Chondrocyte (in vitro differentiated cells): ENCODE data around the gene ANK2. TPM values are rescaled to one million over a fixed set of nuclear protein-coding genes. Genes with fewer than 3 reads are reported as not detected.

Source experiments
- DNase-seq: peaks from one replicate; pipeline ENCODE4 v3.0.0; 2021; ENCODE audit warnings: mixed read lengths, low spot score
- H3K27ac Mint-ChIP-seq: one replicate; pipeline ENCODE4 v1.8.0; 2021; ENCODE audit warnings: mild to moderate bottlenecking, moderate library complexity, mixed read lengths; ENCODE audit not compliant: unreplicated experiment
- H3K27me3 Mint-ChIP-seq: 2 replicates; pipeline ENCODE4 v1.8.0; 2021; ENCODE audit warnings: low read depth, mixed read lengths
- H3K36me3 Mint-ChIP-seq: 2 replicates; pipeline ENCODE4 v1.8.0; 2021; ENCODE audit warnings: low read depth, mixed read lengths
- H3K4me1 Mint-ChIP-seq: 2 replicates; pipeline ENCODE4 v1.8.0; 2021; ENCODE audit warnings: low read depth, mild to moderate bottlenecking, mixed read lengths
- H3K4me3 Mint-ChIP-seq: one replicate; pipeline ENCODE4 v1.8.0; 2021; ENCODE audit warnings: mild to moderate bottlenecking, moderate library complexity, mixed read lengths; ENCODE audit not compliant: unreplicated experiment
- H3K9me3 Mint-ChIP-seq: 2 replicates; pipeline ENCODE4 v1.8.0; 2021; ENCODE audit warnings: low read depth, mixed read lengths
- total RNA-seq: library from RNA; stranded (reverse); gene quantifications from 3 replicates; pipeline ENCODE4 v1.2.1, GENCODE V29; 2021
- TF ChIP-seq, protein P1 (sequence below): fragments of 200-600 bp; sonication (generic); IDR thresholded peaks from 2 replicates; pipeline ENCODE4 v1.5.0; 2021; ENCODE audit warnings: antibody characterized with exemption, mild to moderate bottlenecking, moderate library complexity

The ANK2 gene
- total RNA-seq, 1 donor from 2014 or later = 71.2 TPM

DNA sequence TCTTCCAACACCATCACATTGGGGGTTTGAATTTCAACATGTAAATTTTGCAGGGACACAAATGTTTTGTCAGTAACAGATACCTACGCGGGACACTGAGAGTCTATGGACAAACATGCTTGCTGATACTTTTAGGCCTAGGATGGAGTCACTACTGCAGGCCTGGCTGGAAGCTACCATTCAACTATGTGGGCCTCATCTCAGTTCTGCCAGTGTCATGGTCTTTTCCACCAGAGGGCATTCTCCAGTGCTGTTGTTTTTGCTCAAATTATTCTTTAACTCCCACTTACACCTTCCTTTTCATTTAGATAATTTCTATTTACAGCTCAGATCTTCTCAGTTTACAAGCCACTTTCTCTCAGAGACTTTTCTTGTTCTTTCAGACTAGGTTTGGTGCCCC, 7.0 kb upstream of the ANK2 start:
- TF ChIP-seq, protein P1, sequence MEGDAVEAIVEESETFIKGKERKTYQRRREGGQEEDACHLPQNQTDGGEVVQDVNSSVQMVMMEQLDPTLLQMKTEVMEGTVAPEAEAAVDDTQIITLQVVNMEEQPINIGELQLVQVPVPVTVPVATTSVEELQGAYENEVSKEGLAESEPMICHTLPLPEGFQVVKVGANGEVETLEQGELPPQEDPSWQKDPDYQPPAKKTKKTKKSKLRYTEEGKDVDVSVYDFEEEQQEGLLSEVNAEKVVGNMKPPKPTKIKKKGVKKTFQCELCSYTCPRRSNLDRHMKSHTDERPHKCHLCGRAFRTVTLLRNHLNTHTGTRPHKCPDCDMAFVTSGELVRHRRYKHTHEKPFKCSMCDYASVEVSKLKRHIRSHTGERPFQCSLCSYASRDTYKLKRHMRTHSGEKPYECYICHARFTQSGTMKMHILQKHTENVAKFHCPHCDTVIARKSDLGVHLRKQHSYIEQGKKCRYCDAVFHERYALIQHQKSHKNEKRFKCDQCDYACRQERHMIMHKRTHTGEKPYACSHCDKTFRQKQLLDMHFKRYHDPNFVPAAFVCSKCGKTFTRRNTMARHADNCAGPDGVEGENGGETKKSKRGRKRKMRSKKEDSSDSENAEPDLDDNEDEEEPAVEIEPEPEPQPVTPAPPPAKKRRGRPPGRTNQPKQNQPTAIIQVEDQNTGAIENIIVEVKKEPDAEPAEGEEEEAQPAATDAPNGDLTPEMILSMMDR = no peak
- Mint-ChIP-seq H3K27ac (no peak overlapping the region), H3K27me3 (no peaks in the 10 kb centered on the region), H3K4me1 (peaks cover 5% of the 10 kb centered on the region), H3K4me3 (no peak overlapping the region), H3K36me3 (peaks cover 2% of the 10 kb centered on the region), H3K9me3 (peaks cover 8% of the 10 kb centered on the region)
- no peak for DNase-seq

DNA sequence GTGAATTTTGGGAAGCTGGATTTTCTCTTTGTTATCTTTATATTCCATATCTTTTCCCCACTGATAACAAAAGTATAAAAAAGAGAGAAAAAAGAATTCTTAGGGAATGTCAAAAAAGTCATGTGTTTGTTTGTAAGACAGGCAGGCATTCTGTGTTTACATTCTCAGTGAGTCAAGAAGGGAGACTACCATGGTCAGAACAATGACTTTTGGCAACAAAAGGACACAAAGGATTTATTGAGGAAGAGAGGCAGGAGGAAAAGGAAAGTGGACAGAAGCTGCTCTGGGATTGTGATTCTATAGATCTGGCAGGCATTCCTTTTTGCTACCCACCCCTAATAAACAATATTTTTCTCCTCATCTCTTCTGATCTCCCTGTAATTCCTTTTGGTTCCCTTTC, 5.9 kb upstream of the ANK2 start:
- TF ChIP-seq, protein P1 = no peak
- Mint-ChIP-seq H3K4me1 (peaks cover 5% of the 10 kb centered on the region), H3K27me3 (no peaks in the 10 kb centered on the region), H3K9me3 (peaks cover 8% of the 10 kb centered on the region), H3K4me3 (no peak overlapping the region), H3K27ac (no peak overlapping the region), H3K36me3 (peaks cover 2% of the 10 kb centered on the region)
- no peak for DNase-seq

DNA sequence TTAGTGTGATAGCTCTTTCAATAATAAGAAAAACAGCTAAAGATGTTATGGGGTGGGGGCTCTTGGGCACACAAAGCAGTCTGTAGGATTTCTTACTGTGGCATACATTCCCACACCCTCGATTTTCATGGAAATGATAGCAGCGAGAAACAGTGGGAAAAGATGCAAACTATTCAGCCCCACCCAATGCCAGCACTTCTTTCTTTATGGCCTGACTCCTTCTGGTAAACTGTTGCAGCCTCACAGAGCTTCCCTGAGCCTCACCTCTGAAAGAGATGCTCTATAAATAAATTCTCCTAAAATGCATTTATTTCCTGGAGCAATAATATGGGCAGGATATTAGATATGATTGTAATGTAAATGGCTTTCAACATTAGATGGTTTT, 910 bp downstream of the ANK2 start:
- no peaks in the 10 kb centered on the region for H3K36me3 Mint-ChIP-seq
- H3K27me3 Mint-ChIP-seq = no peaks in the 10 kb centered on the region
- no peak overlapping the region for H3K4me3 Mint-ChIP-seq
- peaks cover 10% of the 10 kb centered on the region for H3K4me1 Mint-ChIP-seq
- no peak overlapping the region for H3K27ac Mint-ChIP-seq
- peaks cover 2% of the 10 kb centered on the region for H3K9me3 Mint-ChIP-seq
- TF ChIP-seq, protein P1 = no peak
- no peak for DNase-seq

DNA sequence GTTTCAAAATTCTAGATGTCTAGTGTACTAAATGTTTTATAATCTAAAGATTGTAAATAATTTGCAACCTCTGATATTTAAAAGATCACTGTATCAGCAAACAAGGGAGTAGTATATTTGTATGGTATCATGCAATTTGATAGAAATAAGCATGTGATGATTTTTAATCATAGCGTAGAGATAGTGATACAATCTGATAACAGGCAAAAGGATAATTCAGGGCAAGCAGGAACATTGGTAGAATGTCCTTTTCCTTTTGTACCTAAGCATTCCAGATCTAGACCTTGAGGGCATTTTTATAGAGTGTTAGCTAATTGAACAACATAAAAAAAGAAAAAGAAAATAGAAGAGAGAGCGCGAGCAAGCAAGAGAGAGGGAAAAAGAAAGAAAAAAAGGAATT, 1.4 kb downstream of the ANK2 start:
- Mint-ChIP-seq H3K4me3 (no peak overlapping the region), H3K9me3 (peaks cover 2% of the 10 kb centered on the region), H3K4me1 (peaks cover 10% of the 10 kb centered on the region), H3K27me3 (no peaks in the 10 kb centered on the region), H3K27ac (no peak overlapping the region), H3K36me3 (no peaks in the 10 kb centered on the region)
- DNase-seq = no peak
- TF ChIP-seq, protein P1 = no peak

DNA sequence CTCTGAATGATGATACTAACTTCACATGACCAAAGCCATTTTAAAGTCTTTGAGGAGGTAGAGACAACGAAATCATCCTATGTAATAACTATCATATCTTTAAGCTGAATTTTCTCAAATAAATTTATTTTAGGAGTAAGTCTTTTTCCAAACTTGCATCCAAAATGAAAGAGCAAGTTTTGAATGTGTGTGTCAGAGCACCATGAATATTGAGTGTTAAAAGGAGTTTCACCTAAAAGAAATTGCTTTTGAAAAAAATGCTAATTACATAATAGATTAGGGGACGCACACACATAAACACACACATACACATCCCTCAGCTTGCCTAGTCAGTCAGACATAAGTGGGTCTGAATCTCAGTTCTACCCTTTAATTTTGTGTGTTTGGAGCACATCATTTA, 1.9 kb downstream of the ANK2 start:
- TF ChIP-seq, protein P1 = no peak
- Mint-ChIP-seq H3K4me3 (no peak overlapping the region), H3K9me3 (peaks cover 2% of the 10 kb centered on the region), H3K27ac (no peak overlapping the region), H3K27me3 (no peaks in the 10 kb centered on the region), H3K4me1 (peaks cover 10% of the 10 kb centered on the region), H3K36me3 (no peaks in the 10 kb centered on the region)
- no peak for DNase-seq
